ENCODE data around the gene L3MBTL3. TPM values are rescaled to one million over a fixed set of nuclear protein-coding genes. Genes with fewer than 3 reads are reported as not detected.

Gene L3MBTL3
- total RNA-seq, 2 donors from 2014 or later: 23.7 to 39.7 TPM

DNA sequence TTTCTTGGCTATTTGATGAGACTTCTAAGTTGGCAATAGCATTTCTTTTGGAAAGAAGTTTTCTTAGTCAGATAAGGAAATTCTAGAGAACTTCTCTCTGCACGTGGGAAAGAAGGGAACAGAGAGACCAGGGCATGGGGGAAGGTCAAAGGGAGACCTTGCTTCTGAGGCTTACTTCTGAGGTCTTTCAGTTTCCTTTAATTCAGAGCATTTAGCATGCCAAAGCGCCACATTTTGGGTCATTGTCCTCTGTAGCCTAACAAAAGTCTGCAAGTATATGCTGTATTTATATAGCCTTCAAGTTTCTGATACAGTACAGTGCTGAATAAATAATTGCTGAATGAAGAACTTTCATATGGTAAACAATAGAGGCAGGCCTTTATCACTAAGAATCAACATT is 108.8 kb downstream of the L3MBTL3 start:
- Histone ChIP-seq H3K9ac (ENCODE audit: extremely low read depth, low read length, poor library complexity, severe bottlenecking) (no peak overlapping the region), H3K4me3 (ENCODE audit: low read length) (no peak overlapping the region), H3K4me1 (ENCODE audit: control insufficient read depth, insufficient read depth, low read length) (no peaks in the 10 kb centered on the region), H3K27ac (ENCODE audit: low read depth, low read length) (no peak overlapping the region), H3K27me3 (ENCODE audit: control insufficient read depth, insufficient read depth, low read length, poor library complexity, severe bottlenecking) (no peaks in the 10 kb centered on the region), H3K9me3 (ENCODE audit: control insufficient read depth, low read length) (no peaks in the 10 kb centered on the region), H3K36me3 (ENCODE audit: control insufficient read depth, insufficient read depth, low read length) (no peaks in the 10 kb centered on the region)
- DNase-seq: no peak
- H3K27ac Mint-ChIP-seq: no peak overlapping the region
- TF ChIP-seq CTCF (conservative IDR thresholded peaks at IDR 0.05): no peak
- WGBS, 2 experiments (ENCODE audit: insufficient coverage in 1 of 2, insufficient read length in 1 of 2): 67 to 70% methylated on average over 1 to 2 of the region's 2 CpGs
- peaks cover 2% of the 10 kb centered on the region for H3K4me1 Mint-ChIP-seq
- no peak overlapping the region for H3K4me3 Mint-ChIP-seq
- no peaks in the 10 kb centered on the region for H3K27me3 Mint-ChIP-seq (ENCODE audit: insufficient read depth)
- peaks cover 8% of the 10 kb centered on the region for H3K36me3 Mint-ChIP-seq (ENCODE audit: low read depth)
- H3K9me3 Mint-ChIP-seq: no peaks in the 10 kb centered on the region

- DNase-seq: no peak
- H3K4me1 ChIP-seq (ENCODE audit: control insufficient read depth, insufficient read depth, low read length): no peaks in the 10 kb centered on the region
- 94 to 100% methylated on average over 4 to 5 of the region's 5 CpGs for WGBS, 2 experiments (ENCODE audit: insufficient coverage in 1 of 2, insufficient read length in 1 of 2)
- H3K9me3 ChIP-seq (ENCODE audit: control insufficient read depth, low read length): no peaks in the 10 kb centered on the region
- H3K27me3 ChIP-seq (ENCODE audit: control insufficient read depth, insufficient read depth, low read length, poor library complexity, severe bottlenecking): no peaks in the 10 kb centered on the region
- peaks cover 9% of the 10 kb centered on the region for H3K36me3 Mint-ChIP-seq (ENCODE audit: low read depth)
- TF ChIP-seq CTCF (conservative IDR thresholded peaks at IDR 0.05): no peak
- H3K4me3 ChIP-seq (ENCODE audit: low read length): no peak overlapping the region
- no peaks in the 10 kb centered on the region for H3K9me3 Mint-ChIP-seq
- no peak overlapping the region for H3K27ac ChIP-seq (ENCODE audit: low read depth, low read length)
- H3K27me3 Mint-ChIP-seq (ENCODE audit: insufficient read depth): no peaks in the 10 kb centered on the region
- peaks cover 10% of the 10 kb centered on the region for H3K4me1 Mint-ChIP-seq
- no peak overlapping the region for H3K9ac ChIP-seq (ENCODE audit: extremely low read depth, low read length, poor library complexity, severe bottlenecking)
- no peaks in the 10 kb centered on the region for H3K36me3 ChIP-seq (ENCODE audit: control insufficient read depth, insufficient read depth, low read length)
- no peak overlapping the region for H3K27ac Mint-ChIP-seq
- H3K4me3 Mint-ChIP-seq: no peak overlapping the region
Observed at GRCh38 chr6:130128326-130128725, 109.9 kb downstream of the L3MBTL3 start.

DNA sequence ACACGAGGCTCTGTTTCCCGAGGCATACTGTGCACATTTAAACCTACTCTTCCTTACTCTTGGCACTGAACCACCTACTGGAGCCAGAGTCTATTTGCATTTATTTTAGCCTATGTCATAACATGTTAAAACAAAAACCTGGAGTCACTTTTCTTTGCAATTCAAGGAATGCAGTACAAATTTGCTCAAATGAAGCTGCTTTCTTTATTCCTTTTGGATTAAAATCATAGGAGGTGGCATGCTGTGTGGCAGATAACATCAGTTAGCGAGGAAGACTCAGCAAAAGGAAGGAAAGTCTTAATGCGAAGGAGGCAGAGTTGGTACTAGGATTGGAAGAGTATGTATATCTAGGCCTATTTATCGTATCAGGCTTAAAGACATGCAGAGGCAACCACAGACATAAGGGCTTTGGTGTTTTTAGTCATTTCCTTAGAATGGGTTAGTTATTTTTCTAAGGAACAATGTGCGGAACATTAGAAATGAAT is 111.4 kb downstream of the L3MBTL3 start:
- Mint-ChIP-seq H3K4me1 (peaks cover 11% of the 10 kb centered on the region), H3K4me3 (no peak overlapping the region), H3K36me3 (ENCODE audit: low read depth) (peaks cover 15% of the 10 kb centered on the region), H3K27me3 (ENCODE audit: insufficient read depth) (no peaks in the 10 kb centered on the region), H3K27ac (no peak overlapping the region), H3K9me3 (no peaks in the 10 kb centered on the region)
- no peak overlapping the region for H3K27ac ChIP-seq (ENCODE audit: low read depth, low read length)
- no peaks in the 10 kb centered on the region for H3K36me3 ChIP-seq (ENCODE audit: control insufficient read depth, insufficient read depth, low read length)
- no peak overlapping the region for H3K9ac ChIP-seq (ENCODE audit: extremely low read depth, low read length, poor library complexity, severe bottlenecking)
- TF ChIP-seq CTCF (conservative IDR thresholded peaks at IDR 0.05): no peak
- 92 to 97% methylated on average over 4 to 6 of the region's 6 CpGs for WGBS, 2 experiments (ENCODE audit: insufficient coverage in 1 of 2, insufficient read length in 1 of 2)
- H3K4me3 ChIP-seq (ENCODE audit: low read length): no peak overlapping the region
- H3K4me1 ChIP-seq (ENCODE audit: control insufficient read depth, insufficient read depth, low read length): no peaks in the 10 kb centered on the region
- H3K9me3 ChIP-seq (ENCODE audit: control insufficient read depth, low read length): no peaks in the 10 kb centered on the region
- no peak for DNase-seq
- H3K27me3 ChIP-seq (ENCODE audit: control insufficient read depth, insufficient read depth, low read length, poor library complexity, severe bottlenecking): no peaks in the 10 kb centered on the region

Measured in endodermal cell (in vitro differentiated cells).